ENCODE data around the gene IGSF22.

The IGSF22 gene

DNA sequence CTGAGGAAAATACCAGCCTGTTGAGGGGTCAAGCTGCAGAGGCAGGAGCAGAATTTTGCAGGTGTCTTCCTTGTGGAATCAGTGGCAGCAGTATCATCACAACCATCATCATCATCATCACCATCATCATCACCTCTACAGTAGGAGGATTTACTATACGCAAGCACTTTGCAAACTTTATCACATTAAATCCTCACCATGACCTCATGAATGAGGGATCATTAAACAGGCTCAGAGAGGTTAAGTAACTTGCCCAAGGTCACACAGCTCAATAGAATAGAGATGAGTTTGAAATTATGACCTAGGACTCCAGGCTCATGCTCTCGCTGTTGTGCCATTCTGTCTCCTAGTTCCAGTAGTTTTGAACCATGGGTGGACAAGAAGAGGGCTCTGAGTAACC, 40.0 kb upstream of the IGSF22 start:
- TF ChIP-seq TAF1 (IDR thresholded peaks at IDR 0.05; ENCODE audit: borderline replicate concordance, insufficient read depth, low read length) (no peak), POLR2AphosphoS5 (IDR thresholded peaks at IDR 0.05; ENCODE audit: low read depth, low read length) (no peak), FOXP2 (optimal IDR thresholded peaks at IDR 0.05; ENCODE audit: borderline replicate concordance, extremely low read depth, extremely low read length, insufficient read depth) (no peak), SIN3A (IDR thresholded peaks at IDR 0.05; ENCODE audit: borderline replicate concordance, insufficient read depth, low read length) (no peak)
- TF ChIP-seq, protein P1, sequence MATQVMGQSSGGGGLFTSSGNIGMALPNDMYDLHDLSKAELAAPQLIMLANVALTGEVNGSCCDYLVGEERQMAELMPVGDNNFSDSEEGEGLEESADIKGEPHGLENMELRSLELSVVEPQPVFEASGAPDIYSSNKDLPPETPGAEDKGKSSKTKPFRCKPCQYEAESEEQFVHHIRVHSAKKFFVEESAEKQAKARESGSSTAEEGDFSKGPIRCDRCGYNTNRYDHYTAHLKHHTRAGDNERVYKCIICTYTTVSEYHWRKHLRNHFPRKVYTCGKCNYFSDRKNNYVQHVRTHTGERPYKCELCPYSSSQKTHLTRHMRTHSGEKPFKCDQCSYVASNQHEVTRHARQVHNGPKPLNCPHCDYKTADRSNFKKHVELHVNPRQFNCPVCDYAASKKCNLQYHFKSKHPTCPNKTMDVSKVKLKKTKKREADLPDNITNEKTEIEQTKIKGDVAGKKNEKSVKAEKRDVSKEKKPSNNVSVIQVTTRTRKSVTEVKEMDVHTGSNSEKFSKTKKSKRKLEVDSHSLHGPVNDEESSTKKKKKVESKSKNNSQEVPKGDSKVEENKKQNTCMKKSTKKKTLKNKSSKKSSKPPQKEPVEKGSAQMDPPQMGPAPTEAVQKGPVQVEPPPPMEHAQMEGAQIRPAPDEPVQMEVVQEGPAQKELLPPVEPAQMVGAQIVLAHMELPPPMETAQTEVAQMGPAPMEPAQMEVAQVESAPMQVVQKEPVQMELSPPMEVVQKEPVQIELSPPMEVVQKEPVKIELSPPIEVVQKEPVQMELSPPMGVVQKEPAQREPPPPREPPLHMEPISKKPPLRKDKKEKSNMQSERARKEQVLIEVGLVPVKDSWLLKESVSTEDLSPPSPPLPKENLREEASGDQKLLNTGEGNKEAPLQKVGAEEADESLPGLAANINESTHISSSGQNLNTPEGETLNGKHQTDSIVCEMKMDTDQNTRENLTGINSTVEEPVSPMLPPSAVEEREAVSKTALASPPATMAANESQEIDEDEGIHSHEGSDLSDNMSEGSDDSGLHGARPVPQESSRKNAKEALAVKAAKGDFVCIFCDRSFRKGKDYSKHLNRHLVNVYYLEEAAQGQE (IDR thresholded peaks at IDR 0.05; ENCODE audit: insufficient read depth in 1 of 2, low read depth in 2 of 2, low read length in 2 of 2): no peak

DNA sequence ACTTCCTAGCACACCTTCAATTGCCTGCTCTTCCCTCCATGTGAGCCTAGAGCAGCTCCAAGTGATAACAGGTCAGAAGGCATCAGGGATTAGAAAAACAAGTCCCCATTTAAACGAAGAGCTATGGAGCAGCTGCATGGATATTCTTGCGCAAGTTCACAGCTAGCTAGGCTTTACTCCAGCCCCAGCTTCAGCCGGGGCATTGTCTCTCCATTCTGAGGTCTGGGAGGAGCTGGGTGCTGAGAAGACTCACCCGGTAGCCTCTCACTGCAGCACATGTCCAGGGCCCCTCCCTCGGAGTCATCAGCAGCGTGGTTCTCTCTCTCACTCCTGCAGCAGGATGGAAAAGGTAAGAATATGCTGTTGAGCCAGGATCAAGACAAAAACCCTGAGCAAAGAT, 39.6 kb upstream of the IGSF22 start:
- TF ChIP-seq POLR2AphosphoS5 (IDR thresholded peaks at IDR 0.05; ENCODE audit: low read depth, low read length): no peak
- TF ChIP-seq SIN3A (IDR thresholded peaks at IDR 0.05; ENCODE audit: borderline replicate concordance, insufficient read depth, low read length): no peak
- TF ChIP-seq, protein P1 (IDR thresholded peaks at IDR 0.05; ENCODE audit: insufficient read depth in 1 of 2, low read depth in 2 of 2, low read length in 2 of 2): no peak
- no peak for TF ChIP-seq TAF1 (IDR thresholded peaks at IDR 0.05; ENCODE audit: borderline replicate concordance, insufficient read depth, low read length)
- no peak for TF ChIP-seq FOXP2 (optimal IDR thresholded peaks at IDR 0.05; ENCODE audit: borderline replicate concordance, extremely low read depth, extremely low read length, insufficient read depth)

DNA sequence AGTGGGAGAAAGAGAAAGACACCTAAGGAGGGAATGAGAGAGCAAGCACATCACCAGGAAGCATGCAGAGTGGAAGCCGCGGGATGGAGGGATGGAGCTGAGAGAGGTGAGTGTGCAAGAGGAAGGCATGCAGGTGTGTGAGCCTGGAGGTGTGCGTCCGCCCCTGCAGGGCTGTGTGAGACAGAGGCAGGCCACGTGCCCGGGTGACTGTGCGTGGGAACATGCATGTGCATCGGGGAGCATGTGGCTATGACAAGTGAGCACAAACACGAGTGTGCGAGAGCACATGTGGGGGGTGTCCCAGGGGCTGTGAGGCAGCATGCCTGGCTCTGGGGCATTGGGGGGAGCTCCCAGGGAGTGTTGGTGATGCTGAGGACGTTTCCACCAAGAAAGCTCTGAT, 35.8 kb upstream of the IGSF22 start:
- TF ChIP-seq FOXP2 (optimal IDR thresholded peaks at IDR 0.05; ENCODE audit: borderline replicate concordance, extremely low read depth, extremely low read length, insufficient read depth) (no peak), TAF1 (IDR thresholded peaks at IDR 0.05; ENCODE audit: borderline replicate concordance, insufficient read depth, low read length) (no peak), POLR2AphosphoS5 (IDR thresholded peaks at IDR 0.05; ENCODE audit: low read depth, low read length) (no peak)
- TF ChIP-seq, protein P1 (IDR thresholded peaks at IDR 0.05; ENCODE audit: insufficient read depth in 1 of 2, low read depth in 2 of 2, low read length in 2 of 2): no peak

GRCh38 chr11:18761144-18761543, 35.2 kb upstream of the IGSF22 start:
- TF ChIP-seq SIN3A (IDR thresholded peaks at IDR 0.05; ENCODE audit: borderline replicate concordance, insufficient read depth, low read length): no peak
- TF ChIP-seq, protein P1 (IDR thresholded peaks at IDR 0.05; ENCODE audit: insufficient read depth in 1 of 2, low read depth in 2 of 2, low read length in 2 of 2): no peak
- TF ChIP-seq POLR2AphosphoS5 (IDR thresholded peaks at IDR 0.05; ENCODE audit: low read depth, low read length): no peak

DNA sequence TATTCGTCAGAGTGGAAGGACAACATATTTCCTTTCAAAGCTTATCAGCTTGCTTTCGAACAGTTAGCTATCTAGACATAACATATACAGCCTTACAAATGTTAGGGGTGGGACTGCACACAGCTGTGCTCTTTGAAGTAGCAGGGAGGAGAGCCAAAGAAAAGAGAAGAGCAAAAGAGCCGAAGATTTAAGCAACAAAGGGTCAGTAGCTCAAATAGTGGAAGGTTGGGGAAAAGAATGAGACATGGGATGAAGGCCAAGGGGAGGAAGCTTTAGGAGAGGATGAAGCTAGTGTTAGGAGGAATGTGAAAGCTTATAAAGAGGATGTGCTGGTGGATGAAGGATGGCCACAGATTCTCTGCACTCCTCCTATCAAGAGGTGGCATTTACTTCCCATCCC, 31.8 kb upstream of the IGSF22 start:
- TF ChIP-seq POLR2AphosphoS5 (IDR thresholded peaks at IDR 0.05; ENCODE audit: low read depth, low read length): no peak
- no peak for TF ChIP-seq TAF1 (IDR thresholded peaks at IDR 0.05; ENCODE audit: borderline replicate concordance, insufficient read depth, low read length)
- TF ChIP-seq FOXP2 (optimal IDR thresholded peaks at IDR 0.05; ENCODE audit: borderline replicate concordance, extremely low read depth, extremely low read length, insufficient read depth): no peak
- TF ChIP-seq SIN3A (IDR thresholded peaks at IDR 0.05; ENCODE audit: borderline replicate concordance, insufficient read depth, low read length): no peak
- TF ChIP-seq, protein P1 (IDR thresholded peaks at IDR 0.05; ENCODE audit: insufficient read depth in 1 of 2, low read depth in 2 of 2, low read length in 2 of 2): no peak
